HepG2 (cell line): ENCODE measurements around the gene AURKA. TPM values are rescaled to one million over a fixed set of nuclear protein-coding genes. Genes with fewer than 3 reads are reported as not detected.

ENCODE experiments used
- FOXK2 ChIP-seq: fragments of 450-650 bp; IDR thresholded peaks from 2 replicates; pipeline ENCODE4 v1.6.1; 2016
- MAFK ChIP-seq, 2 experiments: IDR thresholded peaks in 1 of 2; conservative IDR thresholded peaks in 1 of 2; 2 replicates each; pipeline ENCODE4 v1.6.1; 2011; ENCODE audit warnings: improper control_type of control experiment in 2 of 2, low read length in 2 of 2
- NR2F2 ChIP-seq: IDR thresholded peaks from 2 replicates; pipeline ENCODE4 v1.6.1; 2012; ENCODE audit warnings: low read depth, inconsistent platforms, borderline replicate concordance
- SOX5 ChIP-seq: IDR thresholded peaks from 2 replicates; pipeline ENCODE4 v1.6.1; 2016; ENCODE audit warnings: borderline replicate concordance
- TEAD3 ChIP-seq: optimal IDR thresholded peaks from 2 replicates; pipeline ENCODE3; 2016; ENCODE audit warnings: borderline replicate concordance
- U2AF2 ChIP-seq: fragments of 200-400 bp; formaldehyde crosslinking; IDR thresholded peaks from 2 replicates; pipeline ENCODE4 v1.6.1; 2017; ENCODE audit warnings: low read depth, mild to moderate bottlenecking, low read length
- ZBTB4 ChIP-seq: sonication (generic); formaldehyde crosslinking; IDR thresholded peaks from 2 replicates; pipeline ENCODE4 v1.4.0; 2020; ENCODE audit warnings: missing genetic modification reagents, mild to moderate bottlenecking, borderline replicate concordance
- ZNF335 ChIP-seq: sonication (generic); formaldehyde crosslinking; IDR thresholded peaks from 2 replicates; pipeline ENCODE4 v1.4.0; 2020; ENCODE audit warnings: missing genetic modification reagents
- ZNF646 ChIP-seq: sonication (generic); formaldehyde crosslinking; IDR thresholded peaks from 2 replicates; pipeline ENCODE4 v1.9.0; 2021; ENCODE audit warnings: mild to moderate bottlenecking, missing genetic modification reagents
- ZNF800 ChIP-seq: sonication (generic); formaldehyde crosslinking; IDR thresholded peaks from 2 replicates; pipeline ENCODE4 v1.4.0; 2020; ENCODE audit warnings: missing genetic modification reagents
- polyA plus RNA-seq, 8 experiments: library from polyadenylated mRNA; depleted of rRNA in 3 of 8; stranded (reverse) in 7 of 8; unstranded in 1 of 8; fragments of >200 nt; fragmentation: Illumina TruSeq in 4 of 8; extraction: Trizol in 4 of 8; gene quantifications; 2 replicates each; pipeline versions ENCODE4 v1.2.1 to v1.2.3, GENCODE V29; 2011 to 2016; ENCODE audit warnings: low read depth in 4 of 8, missing spikeins in 1 of 8, mixed read lengths in 1 of 8; ENCODE audit not compliant: insufficient read depth in 1 of 8
- total RNA-seq, 5 experiments: library from RNA; depleted of rRNA; stranded (reverse); fragments of >200 nt; fragmentation: Illumina TruSeq; extraction: Trizol; gene quantifications; 2 replicates each; pipeline ENCODE4 v1.2.3, GENCODE V29; 2016; ENCODE audit warnings: low read depth in 1 of 5
- TF ChIP-seq, protein P1 (sequence below): IDR thresholded peaks from 2 replicates; pipeline ENCODE4 v1.4.0; 2020; ENCODE audit warnings: mild to moderate bottlenecking, missing genetic modification reagents
- TF ChIP-seq, protein P2 (sequence below): sonication (generic); formaldehyde crosslinking; IDR thresholded peaks from 2 replicates; pipeline ENCODE4 v1.8.0; 2023; ENCODE audit warnings: mild to moderate bottlenecking, missing genetic modification reagents

Gene AURKA
- total and polyA plus RNA-seq, 2 of the 13 experiments (the other 11 are each of a cell fraction or from before 2014, with no cell fraction given): 96.4 to 224 TPM

GRCh38 chr20:56348305-56348693 is 43.7 kb downstream of the AURKA start (continued):
- TF ChIP-seq ZNF646 (no peak), NR2F2 (no peak), FOXK2 (no peak), SOX5 (CRISPR knock-in tag) (peak; percentile 35; the same call in 1 of the 2 replicates), MAFK (conservative IDR thresholded peaks at IDR 0.05 in 1 of 2, IDR thresholded peaks at IDR 0.05 in 1 of 2; ENCODE audit: low read length in 2 of 2) (peak; percentile 58 to 63), ZBTB4 (CRISPR knock-in tag) (no peak), ZNF335 (CRISPR knock-in tag) (no peak), TEAD3 (peak; percentile 43), U2AF2 (no peak), ZNF800 (CRISPR knock-in tag) (no peak)
- TF ChIP-seq, protein P1, sequence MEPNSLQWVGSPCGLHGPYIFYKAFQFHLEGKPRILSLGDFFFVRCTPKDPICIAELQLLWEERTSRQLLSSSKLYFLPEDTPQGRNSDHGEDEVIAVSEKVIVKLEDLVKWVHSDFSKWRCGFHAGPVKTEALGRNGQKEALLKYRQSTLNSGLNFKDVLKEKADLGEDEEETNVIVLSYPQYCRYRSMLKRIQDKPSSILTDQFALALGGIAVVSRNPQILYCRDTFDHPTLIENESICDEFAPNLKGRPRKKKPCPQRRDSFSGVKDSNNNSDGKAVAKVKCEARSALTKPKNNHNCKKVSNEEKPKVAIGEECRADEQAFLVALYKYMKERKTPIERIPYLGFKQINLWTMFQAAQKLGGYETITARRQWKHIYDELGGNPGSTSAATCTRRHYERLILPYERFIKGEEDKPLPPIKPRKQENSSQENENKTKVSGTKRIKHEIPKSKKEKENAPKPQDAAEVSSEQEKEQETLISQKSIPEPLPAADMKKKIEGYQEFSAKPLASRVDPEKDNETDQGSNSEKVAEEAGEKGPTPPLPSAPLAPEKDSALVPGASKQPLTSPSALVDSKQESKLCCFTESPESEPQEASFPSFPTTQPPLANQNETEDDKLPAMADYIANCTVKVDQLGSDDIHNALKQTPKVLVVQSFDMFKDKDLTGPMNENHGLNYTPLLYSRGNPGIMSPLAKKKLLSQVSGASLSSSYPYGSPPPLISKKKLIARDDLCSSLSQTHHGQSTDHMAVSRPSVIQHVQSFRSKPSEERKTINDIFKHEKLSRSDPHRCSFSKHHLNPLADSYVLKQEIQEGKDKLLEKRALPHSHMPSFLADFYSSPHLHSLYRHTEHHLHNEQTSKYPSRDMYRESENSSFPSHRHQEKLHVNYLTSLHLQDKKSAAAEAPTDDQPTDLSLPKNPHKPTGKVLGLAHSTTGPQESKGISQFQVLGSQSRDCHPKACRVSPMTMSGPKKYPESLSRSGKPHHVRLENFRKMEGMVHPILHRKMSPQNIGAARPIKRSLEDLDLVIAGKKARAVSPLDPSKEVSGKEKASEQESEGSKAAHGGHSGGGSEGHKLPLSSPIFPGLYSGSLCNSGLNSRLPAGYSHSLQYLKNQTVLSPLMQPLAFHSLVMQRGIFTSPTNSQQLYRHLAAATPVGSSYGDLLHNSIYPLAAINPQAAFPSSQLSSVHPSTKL (CRISPR knock-in tag): peak; percentile 57; the same call in 1 of the 2 replicates
- TF ChIP-seq, protein P2, sequence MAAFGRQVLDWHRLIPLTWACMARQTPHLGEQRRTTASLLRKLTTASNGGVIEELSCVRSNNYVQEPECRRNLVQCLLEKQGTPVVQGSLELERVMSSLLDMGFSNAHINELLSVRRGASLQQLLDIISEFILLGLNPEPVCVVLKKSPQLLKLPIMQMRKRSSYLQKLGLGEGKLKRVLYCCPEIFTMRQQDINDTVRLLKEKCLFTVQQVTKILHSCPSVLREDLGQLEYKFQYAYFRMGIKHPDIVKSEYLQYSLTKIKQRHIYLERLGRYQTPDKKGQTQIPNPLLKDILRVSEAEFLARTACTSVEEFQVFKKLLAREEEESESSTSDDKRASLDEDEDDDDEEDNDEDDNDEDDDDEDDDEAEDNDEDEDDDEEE (CRISPR knock-in tag): no peak
